ENCODE results near the gene GABARAPL1. TPM values are rescaled to one million over a fixed set of nuclear protein-coding genes. Genes with fewer than 3 reads are reported as not detected.
A peak's percentile ranks its signal among the peaks of the same experiment; 100 is the strongest.
"Not testable (repeated sequence)": the region's sequence is repeated elsewhere in the genome, so short reads cannot be mapped to it uniquely, and the experiment has no call there.

The GABARAPL1 gene
- polyA plus RNA-seq, 3 donors from 2014 or later = 50.8 to 69.3 (median 53.9) TPM

DNA sequence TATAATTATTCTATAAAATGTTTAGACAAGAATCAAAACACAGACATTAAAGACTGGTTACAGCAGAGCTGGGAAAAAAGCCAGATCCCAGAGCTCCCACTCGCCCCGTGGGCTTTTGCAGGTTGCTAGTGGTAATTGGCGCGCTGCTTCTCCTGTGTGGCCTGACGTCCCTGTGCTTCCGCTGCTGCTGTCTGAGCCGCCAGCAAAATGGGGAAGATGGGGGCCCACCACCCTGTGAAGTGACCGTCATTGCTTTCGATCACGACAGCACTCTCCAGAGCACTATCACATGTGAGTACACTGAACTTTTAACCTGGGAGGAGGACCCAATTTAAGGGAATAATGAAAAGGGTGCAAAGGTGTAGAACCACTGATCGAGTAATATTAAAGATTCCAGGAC is 26.4 kb upstream of the GABARAPL1 start:
- no peak for DNase-seq
- Mint-ChIP-seq H3K9me3 (no peaks in the 10 kb centered on the region), H3K27me3 (ENCODE audit: low read depth in 3 of 3) (peaks cover 0 to 17% (median 11%) of the 10 kb centered on the region in 3 donors), H3K4me1 (peaks cover 5 to 20% of the 10 kb centered on the region in 2 donors), H3K4me3 (no peak overlapping the region), H3K36me3 (no peaks in the 10 kb centered on the region), H3K27ac (no peak overlapping the region)

DNA sequence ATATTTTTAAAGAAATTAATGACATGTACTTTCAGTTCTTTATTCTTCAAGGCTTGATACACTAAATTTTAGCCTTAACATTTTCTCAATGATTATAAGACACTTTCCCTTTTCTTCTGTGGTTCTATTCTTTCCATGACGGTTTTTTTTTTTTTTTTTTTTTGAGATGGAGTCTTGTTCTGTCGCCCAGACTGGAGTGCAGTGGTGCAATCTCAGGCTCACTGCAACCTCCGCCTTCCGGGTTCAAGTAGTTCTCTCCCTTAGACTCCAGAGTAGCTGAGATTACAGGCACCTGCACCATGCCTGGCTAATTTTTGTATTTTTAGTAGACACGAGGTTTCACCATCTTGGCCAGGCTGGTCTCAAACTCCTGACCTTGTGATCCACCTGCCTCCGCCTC is 25.7 kb upstream of the GABARAPL1 start:
- not testable (repeated sequence) for H3K36me3 Mint-ChIP-seq

DNA sequence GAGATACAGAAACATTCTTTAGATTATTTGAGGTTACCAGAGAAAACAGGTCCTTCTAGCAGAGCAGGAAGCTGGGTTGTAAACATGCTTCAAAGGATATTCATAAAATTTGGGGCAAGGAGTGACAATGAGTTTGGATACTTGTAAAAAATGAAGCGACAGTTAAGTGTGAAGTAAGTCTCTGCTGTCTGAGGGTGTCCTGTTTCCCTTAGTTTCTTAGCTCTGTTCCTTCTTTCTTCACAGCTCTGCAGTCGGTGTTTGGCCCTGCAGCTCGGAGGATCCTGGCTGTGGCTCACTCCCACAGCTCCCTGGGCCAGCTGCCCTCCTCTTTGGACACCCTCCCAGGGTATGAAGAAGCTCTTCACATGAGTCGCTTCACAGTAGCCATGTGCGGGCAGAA is 23.0 kb upstream of the GABARAPL1 start:
- H3K27ac Mint-ChIP-seq = peak overlapping the region in 1 of 6 donors; percentile 28
- no peaks in the 10 kb centered on the region for H3K9me3 Mint-ChIP-seq

More for the DNA sequence above, 25.7 kb upstream of the GABARAPL1 start:
- H3K27ac Mint-ChIP-seq, H3K9me3 Mint-ChIP-seq, H3K4me3 Mint-ChIP-seq, DNase-seq: not testable (repeated sequence)
- Mint-ChIP-seq H3K4me1 (peaks cover 5 to 20% of the 10 kb centered on the region in 2 donors), H3K27me3 (ENCODE audit: low read depth in 3 of 3) (peaks cover 0 to 17% (median 9%) of the 10 kb centered on the region in 3 donors)

DNA sequence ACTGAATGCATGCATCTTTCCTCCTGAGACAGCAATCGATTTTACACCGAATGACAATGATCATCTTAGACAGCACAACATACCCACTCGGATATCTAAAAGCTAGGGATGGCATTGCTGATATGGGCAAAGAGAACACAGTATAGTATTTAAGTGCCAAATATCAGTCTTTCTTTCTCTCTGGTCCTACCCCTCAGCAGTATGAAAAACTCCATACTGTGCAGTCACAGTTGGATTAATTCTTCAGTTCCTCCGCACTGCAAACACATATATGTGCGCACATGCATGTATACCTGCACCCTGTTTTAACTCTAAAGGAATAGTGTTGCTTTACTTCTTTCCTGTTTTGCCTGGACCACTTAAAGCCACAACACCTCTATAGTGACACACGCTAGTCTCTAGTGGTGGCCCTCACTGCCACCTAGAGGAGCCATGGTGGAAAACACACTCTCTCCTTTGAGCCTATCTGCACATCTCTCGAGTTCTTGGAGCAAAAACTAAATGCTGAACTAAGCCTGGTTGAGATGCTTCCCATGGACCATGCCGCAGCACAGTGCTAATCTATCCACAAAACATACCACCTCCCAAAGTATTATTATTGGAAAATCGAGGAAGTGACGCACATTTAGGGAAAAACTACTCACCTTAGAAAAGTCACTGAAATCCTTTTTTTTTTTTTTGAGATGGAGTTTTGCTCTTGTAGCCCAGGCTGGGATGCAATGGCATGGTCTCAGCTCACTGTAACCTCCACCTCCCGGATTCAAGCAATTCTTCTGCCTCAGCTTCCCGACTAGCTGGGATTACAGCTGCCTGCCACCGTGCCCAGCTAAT is 21.9 kb upstream of the GABARAPL1 start:
- peaks cover 2 to 14% (median 9%) of the 10 kb centered on the region in 3 donors for H3K27me3 Mint-ChIP-seq (ENCODE audit: low read depth in 3 of 3)
- H3K4me1 Mint-ChIP-seq = peaks cover 14 to 15% of the 10 kb centered on the region in 2 donors
- H3K27ac Mint-ChIP-seq = peak overlapping the region in 1 of 6 donors; percentile 61
- no peak overlapping the region for H3K4me3 Mint-ChIP-seq
- H3K9me3 Mint-ChIP-seq = no peaks in the 10 kb centered on the region
- peak; percentile 53 to 62 (median 56) for DNase-seq
- no peaks in the 10 kb centered on the region for H3K36me3 Mint-ChIP-seq

More for the DNA sequence above, 23.0 kb upstream of the GABARAPL1 start:
- no peak for DNase-seq
- no peaks in the 10 kb centered on the region for H3K36me3 Mint-ChIP-seq
- peaks cover 7 to 8% of the 10 kb centered on the region in 2 donors for H3K4me1 Mint-ChIP-seq
- H3K4me3 Mint-ChIP-seq = no peak overlapping the region
- H3K27me3 Mint-ChIP-seq (ENCODE audit: low read depth in 3 of 3) = peaks cover 2 to 15% (median 9%) of the 10 kb centered on the region in 3 donors

DNA sequence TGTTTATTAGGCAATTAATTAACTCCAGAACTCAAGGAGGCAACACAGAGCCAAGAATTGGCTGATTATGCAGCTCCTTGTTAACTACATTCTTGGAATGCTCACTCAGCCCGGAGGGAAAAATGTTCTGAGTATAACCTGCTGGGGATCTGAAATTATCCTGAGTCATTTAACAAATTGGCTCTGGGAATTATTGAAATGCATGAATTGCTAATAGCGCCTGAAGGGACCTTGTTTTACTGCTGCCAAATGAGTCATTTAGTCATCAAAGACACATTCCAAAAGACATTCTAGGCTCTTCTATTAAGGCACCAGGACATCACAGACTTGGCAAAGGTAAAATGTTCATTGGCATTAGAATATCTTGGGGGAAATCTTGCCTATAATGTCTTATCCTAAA is 20.8 kb upstream of the GABARAPL1 start:
- Mint-ChIP-seq H3K4me3 (no peak overlapping the region), H3K36me3 (no peaks in the 10 kb centered on the region), H3K9me3 (no peaks in the 10 kb centered on the region), H3K27ac (no peak overlapping the region), H3K4me1 (peaks cover 25 to 26% of the 10 kb centered on the region in 2 donors), H3K27me3 (ENCODE audit: low read depth in 3 of 3) (peaks cover 4 to 13% (median 12%) of the 10 kb centered on the region in 3 donors)
- no peak for DNase-seq

DNA sequence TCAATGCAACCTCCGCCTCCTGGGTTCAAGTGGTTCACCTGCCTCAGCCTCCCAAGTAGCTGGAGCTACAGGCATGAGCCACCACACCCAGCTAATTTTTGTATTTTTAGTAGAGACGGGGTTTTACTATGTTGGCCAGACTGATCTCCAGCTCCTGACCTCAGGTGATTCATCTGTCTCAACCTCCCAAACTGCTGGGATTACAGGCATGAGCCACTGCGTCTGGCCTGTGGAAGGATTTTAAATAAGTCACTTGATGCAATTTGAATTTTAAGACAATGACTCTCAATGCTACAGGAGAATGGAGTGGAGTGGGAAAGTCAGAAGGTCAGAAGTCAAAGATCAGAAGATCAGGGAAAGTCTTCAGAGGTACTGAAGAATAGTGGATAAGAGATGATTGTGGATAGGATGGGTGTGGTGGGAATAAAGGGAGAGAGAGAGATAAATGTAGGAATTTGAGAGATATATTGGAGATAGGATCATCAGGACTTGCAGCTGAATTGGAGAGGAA is 18.5 kb upstream of the GABARAPL1 start:
- no peak for DNase-seq
- peaks cover 4 to 12% (median 10%) of the 10 kb centered on the region in 3 donors for H3K27me3 Mint-ChIP-seq (ENCODE audit: low read depth in 3 of 3)
- peak overlapping the region in 3 of 6 donors; percentile 5 to 75 (median 67) for H3K27ac Mint-ChIP-seq
- no peaks in the 10 kb centered on the region for H3K36me3 Mint-ChIP-seq
- H3K4me1 Mint-ChIP-seq = peaks cover 41 to 43% of the 10 kb centered on the region in 2 donors
- no peak overlapping the region for H3K4me3 Mint-ChIP-seq
- H3K9me3 Mint-ChIP-seq = no peaks in the 10 kb centered on the region

DNA sequence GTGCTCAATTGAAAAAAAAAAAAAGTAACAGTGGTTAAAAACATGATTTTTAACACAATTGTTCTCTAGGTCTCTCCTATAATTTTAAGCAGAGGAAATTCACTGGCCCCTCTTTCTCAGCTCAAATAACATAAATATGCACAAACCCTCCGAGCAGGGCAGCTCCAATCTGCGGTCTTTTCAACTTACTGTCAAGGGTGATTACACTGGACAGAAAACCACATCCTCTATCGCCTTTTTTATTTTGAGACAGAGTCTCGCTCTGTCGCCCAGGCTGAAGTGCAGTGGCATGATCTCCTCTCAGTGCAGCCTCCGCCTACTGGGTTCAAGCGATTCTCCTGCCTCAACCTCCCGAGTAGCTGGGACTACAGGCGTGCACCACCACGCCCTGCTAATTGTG is 16.5 kb upstream of the GABARAPL1 start:
- H3K27me3 Mint-ChIP-seq (ENCODE audit: low read depth in 3 of 3) = peaks cover 4 to 11% (median 8%) of the 10 kb centered on the region in 3 donors
- peak; percentile 76 to 77 (median 76) for DNase-seq
- peak overlapping the region; percentile 78 to 94 (median 92) for H3K27ac Mint-ChIP-seq
- H3K36me3 Mint-ChIP-seq = no peaks in the 10 kb centered on the region
- H3K4me1 Mint-ChIP-seq = peaks cover 36% of the 10 kb centered on the region in 2 donors
- H3K9me3 Mint-ChIP-seq = no peaks in the 10 kb centered on the region
- peak overlapping the region; percentile 69 to 87 (median 79) for H3K4me3 Mint-ChIP-seq

DNA sequence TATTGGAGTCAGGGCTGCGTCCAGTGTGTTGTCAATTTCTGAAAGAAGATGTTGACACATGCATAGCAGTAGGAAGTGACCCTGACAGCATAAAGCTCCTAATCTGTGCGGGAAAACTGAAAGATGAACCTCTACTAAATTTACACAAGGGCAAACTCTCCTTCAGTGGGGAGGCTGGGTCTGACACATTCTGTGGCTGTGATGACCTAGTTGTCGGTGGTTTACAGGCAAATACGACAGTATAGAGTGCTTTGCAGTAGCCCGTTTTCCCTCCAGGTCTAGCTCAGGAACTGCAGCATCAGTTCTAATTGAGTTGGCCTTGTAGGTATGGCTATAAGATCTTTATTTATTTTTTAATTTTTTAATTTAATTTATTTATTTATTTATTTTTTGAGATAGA is 14.8 kb upstream of the GABARAPL1 start:
- peaks cover 0 to under 1% (median 0%) of the 10 kb centered on the region in 3 donors for H3K36me3 Mint-ChIP-seq
- peak overlapping the region; percentile 1 to 70 (median 53) for H3K4me3 Mint-ChIP-seq
- peak; percentile 76 to 78 (median 77) for DNase-seq
- H3K27ac Mint-ChIP-seq = peak overlapping the region; percentile 37 to 91 (median 82)
- H3K27me3 Mint-ChIP-seq (ENCODE audit: low read depth in 3 of 3) = peaks cover 4 to 11% (median 6%) of the 10 kb centered on the region in 3 donors
- peaks cover 36% of the 10 kb centered on the region in 2 donors for H3K4me1 Mint-ChIP-seq
- H3K9me3 Mint-ChIP-seq = no peaks in the 10 kb centered on the region

DNA sequence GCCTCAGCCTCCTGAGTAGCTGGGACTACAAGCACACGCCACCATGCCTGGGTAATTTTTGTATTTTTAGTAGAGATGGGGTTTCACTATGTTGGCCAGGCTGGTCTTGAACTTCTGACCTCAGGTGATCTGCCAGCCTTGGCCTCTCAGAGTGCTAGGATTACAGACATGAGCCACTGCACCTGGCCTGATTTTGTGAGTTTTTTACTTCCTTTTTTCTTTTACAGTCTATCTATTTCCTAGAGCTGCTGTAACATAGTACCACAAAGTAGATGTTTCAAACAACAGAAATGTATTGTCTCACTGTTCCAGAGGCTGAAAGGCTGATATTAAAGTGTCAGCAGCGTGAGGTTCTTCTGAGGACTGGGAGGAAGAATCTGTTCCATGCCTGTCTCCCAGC is 8.2 kb upstream of the GABARAPL1 start:
- DNase-seq; H3K27ac Mint-ChIP-seq; H3K4me3 Mint-ChIP-seq; H3K9me3 Mint-ChIP-seq; H3K4me1 Mint-ChIP-seq; H3K27me3 Mint-ChIP-seq (ENCODE audit: low read depth in 3 of 3); H3K36me3 Mint-ChIP-seq: not testable (repeated sequence)

DNA sequence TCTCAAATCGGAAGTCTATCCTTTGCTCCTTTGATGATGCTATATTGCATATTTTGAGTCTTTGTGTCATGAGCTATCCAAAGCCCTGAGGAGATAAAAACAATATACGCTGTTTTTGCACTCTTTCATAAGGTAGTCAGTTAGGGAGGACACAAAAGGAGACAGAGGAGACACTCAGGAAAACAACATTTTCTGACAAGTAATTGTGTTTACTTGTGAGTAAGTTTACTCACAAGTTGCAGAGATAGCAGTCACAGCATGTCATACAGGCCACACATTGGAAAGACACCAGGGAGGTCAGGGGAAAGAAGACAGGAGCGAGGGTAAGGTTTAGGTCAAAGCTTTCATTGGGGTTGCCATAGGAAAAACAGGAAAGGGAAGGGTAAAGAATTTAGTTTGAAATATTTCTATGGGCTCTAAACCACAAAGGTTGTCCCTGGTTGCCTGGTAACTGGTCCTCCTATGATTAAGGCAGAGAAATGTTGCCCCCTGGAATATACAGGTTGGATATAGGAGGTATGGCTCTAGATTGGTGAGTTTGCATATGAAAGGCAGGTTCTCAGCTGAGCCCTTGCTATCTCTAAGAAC is 7.4 kb upstream of the GABARAPL1 start:
- peak overlapping the region in 1 of 6 donors; percentile 56 for H3K27ac Mint-ChIP-seq
- H3K36me3 Mint-ChIP-seq = peaks cover 0 to 8% (median 0%) of the 10 kb centered on the region in 3 donors

DNA sequence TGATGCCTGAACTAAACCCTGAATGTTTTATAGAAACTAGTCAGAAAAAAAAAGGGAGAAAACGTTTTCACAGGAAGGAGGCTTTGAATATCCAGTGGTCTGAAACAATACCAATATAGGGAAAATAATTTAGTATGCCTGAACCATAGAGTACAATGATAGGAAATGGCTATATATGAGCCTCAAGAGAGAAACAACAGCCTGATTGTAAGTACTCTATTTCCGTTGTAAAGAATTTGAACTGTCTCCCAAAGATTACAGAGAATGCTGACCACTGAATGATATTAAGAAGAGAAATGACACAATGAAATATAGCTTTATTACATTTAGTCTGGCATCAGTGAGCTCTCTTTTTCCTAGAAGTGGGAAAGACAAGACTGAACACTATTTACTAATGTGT is 5.5 kb upstream of the GABARAPL1 start:
- H3K27me3 Mint-ChIP-seq (ENCODE audit: low read depth in 3 of 3) = peaks cover 2 to 8% (median 5%) of the 10 kb centered on the region in 3 donors
- H3K4me3 Mint-ChIP-seq = no peak overlapping the region
- H3K4me1 Mint-ChIP-seq = peaks cover 3 to 4% of the 10 kb centered on the region in 2 donors
- peaks cover 0 to 8% (median 0%) of the 10 kb centered on the region in 3 donors for H3K36me3 Mint-ChIP-seq
- DNase-seq = no peak
- H3K9me3 Mint-ChIP-seq = no peaks in the 10 kb centered on the region
- H3K27ac Mint-ChIP-seq = no peak overlapping the region

More for the DNA sequence above, 7.4 kb upstream of the GABARAPL1 start:
- H3K27me3 Mint-ChIP-seq (ENCODE audit: low read depth in 3 of 3) = peaks cover 0 to 4% (median 0%) of the 10 kb centered on the region in 3 donors
- DNase-seq = no peak
- no peaks in the 10 kb centered on the region for H3K9me3 Mint-ChIP-seq
- H3K4me3 Mint-ChIP-seq = no peak overlapping the region
- no peaks in the 10 kb centered on the region for H3K4me1 Mint-ChIP-seq

DNA sequence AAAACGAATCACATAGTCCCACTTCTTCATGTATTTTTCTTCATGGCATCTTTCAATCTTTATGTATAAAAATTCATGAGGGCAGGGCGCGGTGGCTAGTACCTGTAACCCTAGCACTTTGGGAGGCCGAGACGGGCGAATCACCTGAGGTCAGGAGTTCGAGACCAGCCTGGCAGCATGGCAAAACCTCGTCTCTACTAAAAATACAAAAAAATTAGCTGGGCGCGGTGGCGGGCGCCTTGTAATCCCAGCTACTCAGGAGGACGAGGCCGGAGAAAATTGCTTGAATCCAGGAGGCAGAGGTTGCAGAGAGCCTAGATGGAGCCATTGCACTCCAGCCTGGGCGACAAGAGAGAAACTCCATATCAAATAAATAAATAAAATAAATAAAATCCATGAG is 2.5 kb upstream of the GABARAPL1 start:
- no peaks in the 10 kb centered on the region for H3K9me3 Mint-ChIP-seq
- H3K36me3 Mint-ChIP-seq = no peaks in the 10 kb centered on the region
- no peak for DNase-seq
- peaks cover 26 to 27% of the 10 kb centered on the region in 2 donors for H3K4me1 Mint-ChIP-seq
- peaks cover 20 to 29% (median 23%) of the 10 kb centered on the region in 3 donors for H3K27me3 Mint-ChIP-seq (ENCODE audit: low read depth in 3 of 3)
- no peak overlapping the region for H3K27ac Mint-ChIP-seq
- H3K4me3 Mint-ChIP-seq = no peak overlapping the region

DNA sequence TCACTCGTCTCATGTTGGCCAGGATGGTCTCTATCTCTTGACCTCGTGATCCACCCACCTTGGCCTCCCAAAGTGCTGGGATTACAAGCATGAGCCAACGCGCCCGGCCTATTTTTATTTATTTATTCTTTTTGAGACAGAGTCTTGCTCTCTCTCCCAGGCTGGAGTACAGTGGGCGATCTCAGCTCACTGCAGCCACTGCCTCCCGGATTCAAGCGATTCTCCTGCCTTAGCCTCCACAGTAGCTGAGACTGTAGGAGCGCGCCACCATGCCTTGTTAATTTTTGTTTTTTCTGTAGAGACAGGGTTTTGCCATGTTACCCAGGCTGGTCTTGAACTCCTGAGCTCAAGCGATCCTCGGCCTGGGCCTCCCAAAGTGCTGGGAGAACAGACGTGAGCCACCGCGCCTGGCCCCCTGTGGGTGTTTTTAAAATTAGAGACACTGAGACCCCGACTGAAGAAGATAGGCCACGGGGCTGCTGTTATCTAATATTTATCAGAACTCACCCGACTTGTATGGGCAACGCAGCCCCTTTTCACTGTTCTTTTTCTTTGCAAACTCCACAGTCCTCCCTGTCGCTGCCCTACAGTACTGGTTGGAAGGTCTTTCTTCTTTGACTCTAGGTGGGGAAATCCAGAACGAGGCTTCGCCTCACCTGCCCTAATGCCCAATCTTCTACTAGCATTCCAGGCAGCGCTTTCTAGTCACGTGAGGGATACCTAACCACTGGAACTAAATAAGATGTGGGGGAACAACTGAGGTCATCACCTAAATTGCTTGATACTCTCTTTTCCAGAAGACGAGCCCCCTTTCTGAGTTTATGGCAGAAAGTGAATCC is 1.4 kb upstream of the GABARAPL1 start:
- peak overlapping the region in 5 of 6 donors; percentile 38 to 98 (median 96) for H3K27ac Mint-ChIP-seq
- H3K4me1 Mint-ChIP-seq = peaks cover 36 to 37% of the 10 kb centered on the region in 2 donors
- H3K36me3 Mint-ChIP-seq = no peaks in the 10 kb centered on the region
- H3K4me3 Mint-ChIP-seq = peak overlapping the region in 4 of 5 donors; percentile 26 to 94 (median 92)
- DNase-seq = no peak
- peaks cover 20 to 30% (median 28%) of the 10 kb centered on the region in 3 donors for H3K27me3 Mint-ChIP-seq (ENCODE audit: low read depth in 3 of 3)
- H3K9me3 Mint-ChIP-seq = no peaks in the 10 kb centered on the region
